Uterus (tissue), 4 donors: ENCODE measurements around the gene PLOD2. TPM values are rescaled to one million over a fixed set of nuclear protein-coding genes. Genes with fewer than 3 reads are reported as not detected.

Source experiments
- DNase-seq, 2 donors: peaks; one replicate each; pipeline ENCODE4 v3.0.0-alpha.2; 2019 to 2020
- H3K27ac ChIP-seq, 2 donors: fragments of 200-600 bp; sonication (generic); 1 replicate in 1 of 2; 2 replicates in 1 of 2; pipeline ENCODE4 v1.5.1; 2016 to 2018
- H3K27me3 ChIP-seq, 2 donors: fragments of 200-600 bp; sonication (generic); one replicate each; pipeline ENCODE4 v1.5.1; 2018 to 2019; ENCODE audit warnings: control low read depth in 1 of 2
- H3K36me3 ChIP-seq, 2 donors: fragments of 200-600 bp; sonication (generic); one replicate each; pipeline ENCODE4 v1.5.1; 2019; ENCODE audit warnings: control low read depth in 1 of 2
- H3K4me1 ChIP-seq, 2 donors: fragments of 200-600 bp; sonication (generic); one replicate each; pipeline ENCODE4 v1.5.1; 2018 to 2019; ENCODE audit warnings: control low read depth in 1 of 2
- H3K4me3 ChIP-seq, 2 donors: fragments of 200-600 bp; sonication (generic); 1 replicate in 1 of 2; 2 replicates in 1 of 2; pipeline ENCODE4 v1.5.1; 2018 to 2019; ENCODE audit warnings: mild to moderate bottlenecking in 1 of 2
- H3K9me3 ChIP-seq, 2 donors: fragments of 200-600 bp; sonication (generic); one replicate each; pipeline ENCODE4 v1.5.1; 2019; ENCODE audit warnings: control low read depth in 1 of 2
- POLR2A ChIP-seq, 2 donors: fragments of 450-650 bp; IDR thresholded peaks; one replicate each; pipeline ENCODE4 v1.6.1; 2016; ENCODE audit warnings: antibody characterized with exemption in 2 of 2, mild to moderate bottlenecking in 1 of 2, moderate library complexity in 1 of 2
- intact Hi-C: fragments of 100-400 bp; cut with DNase I; formaldehyde crosslinking; loops from one replicate; pipeline ENCODE4 v1.15.1; 2023; ENCODE audit warnings: low total_unique reads
- total RNA-seq, 4 donors: library from RNA; depleted of rRNA in 3 of 4; stranded (reverse); fragments of >200 nt in 3 of 4; gene quantifications; one replicate each; pipeline versions ENCODE4 v1.1.0 to v1.2.4, GENCODE V29; 2014 to 2023
- TF ChIP-seq, protein P1 (sequence below), 4 experiments: fragments of 200-600 bp in 2 of 4; fragments of 450-650 bp in 2 of 4; sonication (generic) in 2 of 4; IDR thresholded peaks; one replicate each; pipeline ENCODE4 v1.5.1; 2016 to 2019; ENCODE audit warnings: antibody characterized with exemption in 4 of 4, mild to moderate bottlenecking in 2 of 4, moderate library complexity in 1 of 4
- donor health status: DM: yes; HTN: yes; CAD: no.

PLOD2 gene
- total RNA-seq, 4 donors from 2014 or later = 23.5 to 83.2 (median 45.7) TPM

DNA sequence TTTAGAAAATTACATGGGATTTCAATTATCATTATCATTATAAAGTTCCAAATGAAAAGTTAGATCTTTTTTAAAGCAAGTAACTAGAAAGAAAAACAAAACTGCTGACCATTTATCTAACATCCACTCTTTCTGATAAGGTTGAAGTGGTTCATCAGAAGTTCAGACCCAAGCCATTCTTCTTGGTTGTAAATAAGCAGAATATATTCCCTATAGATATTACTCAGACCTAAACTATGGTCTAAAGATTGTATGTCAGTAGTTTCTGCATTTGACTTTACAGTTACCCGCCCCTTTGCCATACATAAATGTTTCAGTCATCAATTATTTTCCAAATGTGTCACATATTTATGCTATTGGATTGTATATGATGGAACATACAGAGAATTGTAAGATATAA lies 136.7 kb downstream of the PLOD2 start:
- no peak for DNase-seq
- Histone ChIP-seq H3K27ac (no peak overlapping the region), H3K4me1 (no peaks in the 10 kb centered on the region), H3K27me3 (no peaks in the 10 kb centered on the region), H3K36me3 (no peaks in the 10 kb centered on the region), H3K9me3 (no peaks in the 10 kb centered on the region), H3K4me3 (no peak overlapping the region)
- TF ChIP-seq, protein P1, sequence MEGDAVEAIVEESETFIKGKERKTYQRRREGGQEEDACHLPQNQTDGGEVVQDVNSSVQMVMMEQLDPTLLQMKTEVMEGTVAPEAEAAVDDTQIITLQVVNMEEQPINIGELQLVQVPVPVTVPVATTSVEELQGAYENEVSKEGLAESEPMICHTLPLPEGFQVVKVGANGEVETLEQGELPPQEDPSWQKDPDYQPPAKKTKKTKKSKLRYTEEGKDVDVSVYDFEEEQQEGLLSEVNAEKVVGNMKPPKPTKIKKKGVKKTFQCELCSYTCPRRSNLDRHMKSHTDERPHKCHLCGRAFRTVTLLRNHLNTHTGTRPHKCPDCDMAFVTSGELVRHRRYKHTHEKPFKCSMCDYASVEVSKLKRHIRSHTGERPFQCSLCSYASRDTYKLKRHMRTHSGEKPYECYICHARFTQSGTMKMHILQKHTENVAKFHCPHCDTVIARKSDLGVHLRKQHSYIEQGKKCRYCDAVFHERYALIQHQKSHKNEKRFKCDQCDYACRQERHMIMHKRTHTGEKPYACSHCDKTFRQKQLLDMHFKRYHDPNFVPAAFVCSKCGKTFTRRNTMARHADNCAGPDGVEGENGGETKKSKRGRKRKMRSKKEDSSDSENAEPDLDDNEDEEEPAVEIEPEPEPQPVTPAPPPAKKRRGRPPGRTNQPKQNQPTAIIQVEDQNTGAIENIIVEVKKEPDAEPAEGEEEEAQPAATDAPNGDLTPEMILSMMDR (IDR thresholded peaks at IDR 0.05) = no peak
- no peak for TF ChIP-seq POLR2A (IDR thresholded peaks at IDR 0.05)
- intact Hi-C loops = no loop called here

DNA sequence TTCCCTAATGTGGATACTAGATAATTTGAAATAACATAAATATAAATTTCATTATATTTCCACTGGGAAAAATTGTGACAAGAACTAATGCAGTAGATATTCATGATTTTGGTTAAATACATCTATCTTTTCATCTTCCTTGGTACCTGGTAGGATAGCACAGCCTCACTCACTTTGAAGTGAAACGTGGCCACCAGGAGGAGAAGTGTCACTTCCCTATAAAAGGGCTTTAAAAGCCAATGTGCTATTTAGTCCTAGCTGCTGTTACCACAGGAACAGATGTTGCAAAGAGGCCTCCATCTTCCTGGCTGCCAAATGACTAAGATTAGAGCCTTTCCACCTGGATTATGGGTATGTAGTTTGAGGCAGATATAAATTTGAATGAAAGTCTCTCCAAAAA lies 140.0 kb downstream of the PLOD2 start:
- no peak for TF ChIP-seq POLR2A (IDR thresholded peaks at IDR 0.05)
- TF ChIP-seq, protein P1 (IDR thresholded peaks at IDR 0.05) = no peak
- intact Hi-C loops = no loop called here
- Histone ChIP-seq H3K27ac (no peak overlapping the region), H3K4me1 (no peaks in the 10 kb centered on the region), H3K4me3 (no peak overlapping the region), H3K9me3 (no peaks in the 10 kb centered on the region), H3K36me3 (no peaks in the 10 kb centered on the region), H3K27me3 (no peaks in the 10 kb centered on the region)
- no peak for DNase-seq

DNA sequence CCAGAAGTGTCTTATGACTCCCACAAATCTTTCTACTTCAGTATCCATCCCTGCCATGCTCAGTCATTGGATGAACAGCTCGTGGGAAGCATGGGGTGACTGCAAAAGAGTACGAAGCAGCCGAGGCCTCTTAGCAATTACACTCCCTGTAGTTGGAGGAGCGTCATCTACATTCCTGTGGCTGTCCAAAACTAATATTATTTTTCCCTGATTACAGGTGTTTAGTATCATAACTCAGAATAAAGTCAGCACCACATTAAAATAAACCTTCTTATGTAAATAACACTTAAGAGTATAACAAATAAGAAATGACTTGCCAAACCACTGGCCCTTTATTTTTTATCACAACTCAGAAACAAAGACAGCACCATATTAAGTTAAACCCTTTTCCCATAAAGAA lies 141.5 kb downstream of the PLOD2 start:
- no peaks in the 10 kb centered on the region for H3K9me3 ChIP-seq
- H3K4me1 ChIP-seq = no peaks in the 10 kb centered on the region
- intact Hi-C loops = no loop called here
- no peak overlapping the region for H3K27ac ChIP-seq
- TF ChIP-seq, protein P1 (IDR thresholded peaks at IDR 0.05) = no peak
- TF ChIP-seq POLR2A (IDR thresholded peaks at IDR 0.05) = no peak
- no peaks in the 10 kb centered on the region for H3K36me3 ChIP-seq
- no peak for DNase-seq
- no peaks in the 10 kb centered on the region for H3K27me3 ChIP-seq
- H3K4me3 ChIP-seq = no peak overlapping the region

Other genes starting within 250 kb of the PLOD2 start
- gene PLSCR4, start 89.9 kb upstream of the PLOD2 start, total RNA-seq = 100 to 1,000 TPM in 1 of 4 donors, 10 to 100 TPM in 3; 45.9 to 107 (median 67.8) TPM